Neural progenitor cell (in vitro differentiated cells): ENCODE data around the gene PODN. TPM values are rescaled to one million over a fixed set of nuclear protein-coding genes. Genes with fewer than 3 reads are reported as not detected.

Experiments
- DNase-seq: peaks from one replicate; pipeline ENCODE4 v3.0.0-alpha.2; 2016; ENCODE audit warnings: low spot score
- H2AFZ ChIP-seq: fragments of 200-600 bp; sonication (generic); replicated peaks from 2 replicates; pipeline ENCODE4 v1.6.1; 2016; ENCODE audit warnings: antibody characterized with exemption
- H3F3A ChIP-seq: fragments of 200-600 bp; sonication (generic); 2 replicates; pipeline ENCODE4 v1.6.1; 2016; ENCODE audit warnings: antibody characterized with exemption, low read depth
- H3K27ac ChIP-seq: fragments of 200-600 bp; sonication (generic); 2 replicates; pipeline ENCODE4 v1.5.1; 2016; ENCODE audit warnings: mild to moderate bottlenecking
- H3K27me3 ChIP-seq: fragments of 200-600 bp; sonication (generic); 2 replicates; pipeline ENCODE4 v1.6.1; 2016; ENCODE audit warnings: mild to moderate bottlenecking, moderate library complexity
- H3K36me3 ChIP-seq: fragments of 200-600 bp; sonication (generic); 2 replicates; pipeline ENCODE4 v1.5.1; 2016
- H3K4me1 ChIP-seq: fragments of 200-600 bp; sonication (generic); 2 replicates; pipeline ENCODE4 v1.6.1; 2016; ENCODE audit warnings: mixed run types
- H3K4me2 ChIP-seq: fragments of 200-600 bp; sonication (generic); 2 replicates; pipeline ENCODE4 v1.6.1; 2016
- H3K4me3 ChIP-seq: fragments of 200-600 bp; sonication (generic); 2 replicates; pipeline ENCODE4 v1.5.1; 2016
- H3K79me2 ChIP-seq: fragments of 200-600 bp; sonication (generic); 2 replicates; pipeline ENCODE4 v1.6.1; 2016; ENCODE audit warnings: low read depth
- H3K9ac ChIP-seq: fragments of 200-600 bp; sonication (generic); 2 replicates; pipeline ENCODE4 v1.6.1; 2016
- H3K9me3 ChIP-seq: fragments of 200-600 bp; sonication (generic); 2 replicates; pipeline ENCODE4 v1.5.1; 2016; ENCODE audit warnings: low read depth
- H4K20me1 ChIP-seq: fragments of 200-600 bp; sonication (generic); 2 replicates; pipeline ENCODE4 v1.6.1; 2016; ENCODE audit warnings: low read depth
- H3K27ac Mint-ChIP-seq: 3 replicates; pipeline ENCODE4 v1.8.0; 2021; ENCODE audit warnings: mixed read lengths
- H3K27me3 Mint-ChIP-seq: 2 replicates; pipeline ENCODE4 v1.8.0; 2022; ENCODE audit warnings: low read depth, mild to moderate bottlenecking, inconsistent platforms, moderate library complexity, mixed read lengths; ENCODE audit not compliant: insufficient read depth
- H3K36me3 Mint-ChIP-seq: 3 replicates; pipeline ENCODE4 v1.8.0; 2021; ENCODE audit warnings: mixed read lengths
- H3K4me1 Mint-ChIP-seq: 3 replicates; pipeline ENCODE4 v1.8.0; 2021; ENCODE audit warnings: mixed read lengths
- H3K4me3 Mint-ChIP-seq: 3 replicates; pipeline ENCODE4 v1.8.0; 2021; ENCODE audit warnings: mild to moderate bottlenecking, moderate library complexity, mixed read lengths
- H3K9me3 Mint-ChIP-seq: 3 replicates; pipeline ENCODE4 v1.8.0; 2020; ENCODE audit warnings: mixed read lengths
- EZH2 ChIP-seq: fragments of 200-600 bp; sonication (generic); IDR thresholded peaks from 2 replicates; pipeline ENCODE4 v1.6.1; 2017; ENCODE audit warnings: antibody characterized with exemption, mild to moderate bottlenecking, moderate library complexity
- EZH2phosphoT487 ChIP-seq: fragments of 200-600 bp; sonication (generic); IDR thresholded peaks from 2 replicates; pipeline ENCODE4 v1.6.1; 2017; ENCODE audit warnings: antibody characterized with exemption
- total RNA-seq: library from RNA; depleted of rRNA; stranded (reverse); fragments of >200 nt; gene quantifications from 2 replicates; pipeline ENCODE4 v1.2.3, GENCODE V29; 2015; ENCODE audit warnings: low replicate concordance
- TF ChIP-seq, protein P1 (sequence below): fragments of 200-600 bp; sonication (generic); IDR thresholded peaks from 2 replicates; pipeline ENCODE4 v1.5.1; 2017; ENCODE audit warnings: antibody characterized with exemption, mild to moderate bottlenecking

Gene PODN
- total RNA-seq, 1 donor from 2014 or later: not detected

DNA sequence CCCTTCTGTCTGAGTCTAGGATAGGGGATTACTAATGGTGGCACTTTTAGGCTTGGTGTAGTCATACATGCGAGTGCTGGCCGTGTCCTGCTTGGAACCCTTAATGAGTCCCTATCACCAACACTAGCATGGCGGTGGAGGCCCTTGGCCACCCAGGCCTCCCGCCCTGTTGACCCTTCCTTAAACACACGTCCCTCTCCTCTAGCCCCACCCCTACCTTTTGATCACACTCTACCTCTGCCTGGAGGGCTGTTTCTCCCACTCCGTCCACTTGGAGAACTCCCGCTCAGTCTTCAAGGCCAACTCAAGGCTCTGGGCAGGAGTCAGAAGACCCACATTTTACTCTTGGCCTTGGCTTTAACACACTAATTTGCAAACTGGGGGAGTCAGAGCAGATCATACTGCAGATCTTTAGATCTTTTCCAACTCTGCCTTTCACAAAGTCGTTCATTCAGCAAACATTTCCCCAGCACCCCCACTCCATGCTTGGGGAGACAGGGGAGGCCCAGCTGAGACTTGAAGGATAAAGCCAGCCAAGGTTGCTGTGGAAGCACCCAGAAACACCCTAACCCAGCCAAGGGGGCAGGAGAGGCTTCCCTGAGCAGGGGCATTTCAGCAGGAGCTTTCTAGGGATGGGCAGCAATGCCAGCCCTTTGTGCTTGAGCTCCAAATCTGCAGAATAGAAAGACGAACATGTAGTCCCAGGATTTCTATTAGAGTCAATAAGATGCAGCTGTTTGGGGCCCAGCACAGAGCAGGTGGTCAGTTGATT is 1.9 kb downstream of the PODN start:
- Histone ChIP-seq H3K36me3 (no peaks in the 10 kb centered on the region), H3K9ac (no peak overlapping the region), H3K27me3 (peaks cover 66% of the 10 kb centered on the region), H3K79me2 (no peaks in the 10 kb centered on the region), H4K20me1 (no peaks in the 10 kb centered on the region), H3K4me3 (no peak overlapping the region), H3K4me2 (no peak overlapping the region), H2AFZ (no peak overlapping the region), H3F3A (peaks cover 5% of the 10 kb centered on the region), H3K27ac (no peak overlapping the region), H3K9me3 (no peaks in the 10 kb centered on the region), H3K4me1 (peaks cover 10% of the 10 kb centered on the region)
- no peak for DNase-seq
- H3K9me3 Mint-ChIP-seq: no peaks in the 10 kb centered on the region
- peaks cover 13% of the 10 kb centered on the region for H3K4me1 Mint-ChIP-seq
- H3K4me3 Mint-ChIP-seq: peak overlapping the region; percentile 37
- no peak overlapping the region for H3K27ac Mint-ChIP-seq
- TF ChIP-seq, protein P1, sequence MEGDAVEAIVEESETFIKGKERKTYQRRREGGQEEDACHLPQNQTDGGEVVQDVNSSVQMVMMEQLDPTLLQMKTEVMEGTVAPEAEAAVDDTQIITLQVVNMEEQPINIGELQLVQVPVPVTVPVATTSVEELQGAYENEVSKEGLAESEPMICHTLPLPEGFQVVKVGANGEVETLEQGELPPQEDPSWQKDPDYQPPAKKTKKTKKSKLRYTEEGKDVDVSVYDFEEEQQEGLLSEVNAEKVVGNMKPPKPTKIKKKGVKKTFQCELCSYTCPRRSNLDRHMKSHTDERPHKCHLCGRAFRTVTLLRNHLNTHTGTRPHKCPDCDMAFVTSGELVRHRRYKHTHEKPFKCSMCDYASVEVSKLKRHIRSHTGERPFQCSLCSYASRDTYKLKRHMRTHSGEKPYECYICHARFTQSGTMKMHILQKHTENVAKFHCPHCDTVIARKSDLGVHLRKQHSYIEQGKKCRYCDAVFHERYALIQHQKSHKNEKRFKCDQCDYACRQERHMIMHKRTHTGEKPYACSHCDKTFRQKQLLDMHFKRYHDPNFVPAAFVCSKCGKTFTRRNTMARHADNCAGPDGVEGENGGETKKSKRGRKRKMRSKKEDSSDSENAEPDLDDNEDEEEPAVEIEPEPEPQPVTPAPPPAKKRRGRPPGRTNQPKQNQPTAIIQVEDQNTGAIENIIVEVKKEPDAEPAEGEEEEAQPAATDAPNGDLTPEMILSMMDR: no peak
- TF ChIP-seq EZH2: no peak
- no peak for TF ChIP-seq EZH2phosphoT487
- no peaks in the 10 kb centered on the region for H3K36me3 Mint-ChIP-seq
- H3K27me3 Mint-ChIP-seq: peaks cover 46% of the 10 kb centered on the region

DNA sequence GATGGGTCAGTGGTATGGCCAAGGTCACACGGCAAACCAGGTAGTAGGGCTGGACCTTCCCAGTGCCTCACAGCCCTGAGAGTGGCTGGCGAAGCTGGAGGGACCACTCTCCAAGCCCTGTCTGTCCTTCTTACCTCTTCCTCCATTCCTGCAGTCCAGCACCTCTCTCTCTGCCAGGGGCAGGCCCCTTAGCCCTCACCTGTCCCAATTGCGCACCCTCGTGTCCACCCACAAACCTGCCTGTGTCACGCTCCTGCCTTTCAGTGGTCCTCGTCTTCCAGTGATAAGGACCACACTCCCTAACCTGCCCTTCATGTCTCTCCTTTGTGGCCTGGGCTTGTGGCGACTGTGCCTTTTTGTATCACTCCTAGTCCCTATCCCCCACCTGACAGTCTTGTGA is 3.4 kb downstream of the PODN start:
- Mint-ChIP-seq H3K9me3 (no peaks in the 10 kb centered on the region), H3K27ac (no peak overlapping the region), H3K36me3 (no peaks in the 10 kb centered on the region), H3K4me1 (peaks cover 11% of the 10 kb centered on the region), H3K27me3 (peaks cover 41% of the 10 kb centered on the region), H3K4me3 (no peak overlapping the region)
- Histone ChIP-seq H3K4me1 (peaks cover 10% of the 10 kb centered on the region), H2AFZ (no peak overlapping the region), H3K4me2 (no peak overlapping the region), H3K27ac (no peak overlapping the region), H3K36me3 (no peaks in the 10 kb centered on the region), H3K9me3 (no peaks in the 10 kb centered on the region), H3K27me3 (peaks cover 51% of the 10 kb centered on the region), H4K20me1 (no peaks in the 10 kb centered on the region), H3K79me2 (no peaks in the 10 kb centered on the region), H3K4me3 (no peak overlapping the region), H3F3A (peaks cover 5% of the 10 kb centered on the region), H3K9ac (no peak overlapping the region)
- no peak for DNase-seq
- TF ChIP-seq, protein P1: no peak
- TF ChIP-seq EZH2: no peak
- TF ChIP-seq EZH2phosphoT487: no peak

DNA sequence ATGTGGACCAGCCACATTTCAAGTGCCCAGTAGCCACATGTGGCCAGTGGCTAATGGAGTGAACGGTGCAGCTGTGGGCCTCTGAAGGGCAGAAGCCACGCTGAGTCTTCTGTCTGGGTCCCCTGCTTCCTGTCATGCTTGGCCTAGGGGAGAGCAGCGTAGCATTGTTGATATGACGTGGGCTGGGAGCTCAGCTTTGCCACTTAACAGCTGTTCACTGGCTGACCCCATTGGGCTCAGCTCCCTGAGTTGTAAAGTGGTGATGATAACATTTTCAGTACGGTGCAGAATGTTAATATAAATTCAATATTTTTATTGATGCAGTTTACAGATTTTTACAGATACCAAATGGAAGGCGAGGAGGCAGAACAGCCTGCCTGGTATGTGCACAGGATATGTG is 4.5 kb downstream of the PODN start:
- Mint-ChIP-seq H3K27me3 (peaks cover 35% of the 10 kb centered on the region), H3K27ac (no peak overlapping the region), H3K36me3 (no peaks in the 10 kb centered on the region), H3K4me1 (peaks cover 11% of the 10 kb centered on the region), H3K4me3 (no peak overlapping the region), H3K9me3 (no peaks in the 10 kb centered on the region)
- Histone ChIP-seq H3K27me3 (peaks cover 40% of the 10 kb centered on the region), H3F3A (peaks cover 5% of the 10 kb centered on the region), H2AFZ (no peak overlapping the region), H3K79me2 (no peaks in the 10 kb centered on the region), H3K9ac (no peak overlapping the region), H4K20me1 (no peaks in the 10 kb centered on the region), H3K4me2 (no peak overlapping the region), H3K4me3 (no peak overlapping the region), H3K36me3 (no peaks in the 10 kb centered on the region), H3K9me3 (no peaks in the 10 kb centered on the region), H3K4me1 (peaks cover 8% of the 10 kb centered on the region), H3K27ac (no peak overlapping the region)
- DNase-seq: no peak
- TF ChIP-seq EZH2: no peak
- no peak for TF ChIP-seq EZH2phosphoT487
- TF ChIP-seq, protein P1: no peak
